ENCODE measurements around the gene GNAI1.

The GNAI1 gene

GRCh38 chr7:80216996-80217842 is 82.6 kb downstream of the GNAI1 start:
- DNase-seq = no peak

GRCh38 chr7:80218723-80219122 is 84.1 kb downstream of the GNAI1 start:
- no peak for DNase-seq

- no peak for DNase-seq
Observed at GRCh38 chr7:80220022-80220634, 85.5 kb downstream of the GNAI1 start.

- DNase-seq = no peak
Observed at GRCh38 chr7:80224415-80224814, 89.8 kb downstream of the GNAI1 start.

GRCh38 chr7:80225361-80225760 is 90.7 kb downstream of the GNAI1 start:
- no peak for DNase-seq

- no peak for DNase-seq
Observed at GRCh38 chr7:80226629-80227028, 92.0 kb downstream of the GNAI1 start.

- no peak for DNase-seq
Observed at GRCh38 chr7:80230327-80230726, 95.7 kb downstream of the GNAI1 start.

GRCh38 chr7:80231707-80232106 is 97.1 kb downstream of the GNAI1 start:
- DNase-seq = no peak

GRCh38 chr7:80232979-80233724 is 98.5 kb downstream of the GNAI1 start:
- DNase-seq = no peak

GRCh38 chr7:80235334-80235733 is 100.7 kb downstream of the GNAI1 start:
- no peak for DNase-seq

- DNase-seq = no peak
Observed at GRCh38 chr7:80236681-80237080, 102.0 kb downstream of the GNAI1 start.

GRCh38 chr7:80240265-80241025 is 105.8 kb downstream of the GNAI1 start:
- DNase-seq = no peak

- DNase-seq = no peak
Observed at GRCh38 chr7:80241671-80242070, 107.0 kb downstream of the GNAI1 start.

GRCh38 chr7:80243425-80243824 is 108.8 kb downstream of the GNAI1 start:
- DNase-seq = no peak

- no peak for DNase-seq
Observed at GRCh38 chr7:80244206-80244916, 109.7 kb downstream of the GNAI1 start.

GRCh38 chr7:80247144-80247543 is 112.5 kb downstream of the GNAI1 start:
- DNase-seq = no peak

GRCh38 chr7:80247891-80248290 is 113.3 kb downstream of the GNAI1 start:
- no peak for DNase-seq

- DNase-seq = no peak
Observed at GRCh38 chr7:80249184-80249583, 114.6 kb downstream of the GNAI1 start.

- no peak for DNase-seq
Observed at GRCh38 chr7:80249619-80250295, 115.1 kb downstream of the GNAI1 start.

- no peak for DNase-seq
Observed at GRCh38 chr7:80253237-80253636, 118.6 kb downstream of the GNAI1 start.

- no peak for DNase-seq
Observed at GRCh38 chr7:80253653-80254052, 119.0 kb downstream of the GNAI1 start.

- DNase-seq = no peak
Observed at GRCh38 chr7:80255656-80256055, 121.0 kb downstream of the GNAI1 start.
